ENCODE measurements around the gene FHOD3. TPM values are rescaled to one million over a fixed set of nuclear protein-coding genes. Genes with fewer than 3 reads are reported as not detected.

The FHOD3 gene
- total and polyA plus RNA-seq, 9 of the 15 experiments (the other 6 are each of a cell fraction or from before 2014, with no cell fraction given): 0.11 TPM; not detected in 8

- TF ChIP-seq HDAC6 (IDR thresholded peaks at IDR 0.05; ENCODE audit: low read depth, low read length) (no peak), ZNF551 (CRISPR knock-in tag; IDR thresholded peaks at IDR 0.05) (no peak), TSC22D4 (tag; IDR thresholded peaks at IDR 0.05) (no peak), RERE (CRISPR knock-in tag; IDR thresholded peaks at IDR 0.05; ENCODE audit: borderline replicate concordance) (no peak), ARNT (IDR thresholded peaks at IDR 0.05) (no peak)
These were observed 447.9 kb downstream of the FHOD3 start (continued) for GRCh38 chr18:36745219-36745975.

Data from K562 (cell line).